GM19043 (cell line): Measurements from ENCODE around the gene PRKCE.
"Not testable (repeated sequence)": the region's sequence is repeated elsewhere in the genome, so short reads cannot be mapped to it uniquely, and the experiment has no call there.

Experiments used
- ATAC-seq: cut with Tn5 transposase; IDR thresholded peaks from one replicate; pipeline ENCODE4 v1.9.1; 2021; ENCODE audit warnings: low read depth; ENCODE audit not compliant: unreplicated experiment

PRKCE gene

DNA sequence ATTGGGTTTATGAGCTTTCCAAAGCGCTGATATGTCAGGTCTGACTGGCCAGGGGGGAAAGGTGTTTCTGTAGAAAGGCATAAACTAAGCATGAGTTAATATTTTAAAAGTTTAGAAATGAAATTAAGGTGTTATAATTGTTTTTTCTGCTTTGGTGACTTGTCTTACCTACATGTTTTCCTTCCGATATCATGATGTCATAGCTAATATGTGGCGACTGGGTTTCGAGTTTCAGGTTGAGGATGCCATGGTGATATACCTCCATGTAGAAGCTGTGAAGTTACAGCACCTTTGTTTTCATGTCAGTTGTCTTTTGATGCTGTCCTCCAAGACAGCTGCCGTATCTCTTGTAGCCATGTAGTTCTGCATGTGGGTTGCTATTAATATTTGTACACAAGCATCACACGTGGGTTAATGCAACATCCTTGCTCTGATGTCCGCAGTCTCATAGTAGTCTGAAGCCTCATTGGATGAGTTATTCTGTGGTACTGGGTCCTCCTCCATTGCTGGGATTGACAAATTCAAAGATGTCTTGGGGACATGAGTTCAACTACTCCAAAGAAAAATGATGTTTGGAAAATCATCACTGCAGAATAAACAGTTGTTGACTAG is 230.6 kb downstream of the PRKCE start:
- no peak for ATAC-seq

DNA sequence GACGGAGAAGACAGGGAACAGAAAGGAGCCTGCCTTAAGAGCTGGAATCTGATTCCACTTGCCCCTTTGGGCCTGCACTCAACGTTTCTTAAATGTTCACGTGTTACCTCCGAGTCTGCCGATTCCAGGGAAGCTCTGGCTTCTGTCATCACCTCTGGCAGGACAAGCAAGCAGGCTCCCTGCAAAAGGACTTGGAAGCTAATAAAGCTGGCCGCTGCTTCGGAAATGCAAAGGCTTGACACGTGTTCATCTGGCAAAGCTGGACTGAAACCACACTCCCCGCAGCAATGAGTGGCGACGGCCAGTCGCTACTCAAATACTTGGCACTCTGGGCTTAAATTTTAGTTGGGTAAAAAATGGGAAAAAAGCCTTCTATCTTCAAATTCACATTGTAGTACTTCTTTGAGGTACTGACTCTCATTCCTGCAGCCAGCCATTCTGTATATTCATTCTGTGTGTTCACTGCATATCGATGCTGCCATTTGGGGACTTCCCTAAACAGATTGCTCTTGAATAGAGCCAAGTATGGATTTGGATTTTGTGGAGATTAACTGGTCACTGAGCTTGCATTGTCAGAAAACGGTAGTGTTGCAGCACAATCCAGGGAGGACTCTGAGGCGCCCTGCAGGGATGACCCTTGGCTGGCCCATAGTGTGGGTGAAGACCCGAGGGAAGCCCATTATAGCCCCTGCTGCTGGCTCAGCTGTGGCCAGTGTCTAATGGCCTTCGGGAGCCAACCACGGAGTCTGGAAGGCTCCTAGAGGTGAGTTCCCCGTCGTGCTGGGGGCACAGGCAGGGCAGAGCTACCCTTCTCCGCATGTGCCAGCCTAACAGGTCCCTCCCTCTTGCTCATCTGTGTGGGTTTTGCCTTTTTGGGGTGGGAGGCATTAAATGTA is 231.5 kb downstream of the PRKCE start:
- ATAC-seq: no peak

DNA sequence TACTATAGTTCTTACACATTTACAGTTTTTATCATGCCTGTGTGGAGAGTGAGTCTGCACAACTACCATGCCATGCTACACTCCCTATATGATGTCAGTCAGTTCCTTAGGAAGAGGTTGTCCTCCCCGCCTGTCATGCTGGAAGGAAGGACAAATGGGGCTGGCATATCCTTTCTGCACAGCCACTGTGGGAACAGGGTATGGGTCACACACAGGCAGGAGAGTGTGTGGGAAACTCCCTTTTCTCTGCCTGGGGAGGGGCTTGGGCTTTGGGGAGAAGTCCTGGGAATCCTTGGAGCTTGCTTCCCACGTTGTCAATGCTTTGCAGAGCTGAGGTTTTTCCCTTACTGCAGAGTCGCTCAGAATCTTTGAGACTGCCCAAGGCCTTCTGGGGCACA is 232.1 kb downstream of the PRKCE start:
- ATAC-seq: no peak

DNA sequence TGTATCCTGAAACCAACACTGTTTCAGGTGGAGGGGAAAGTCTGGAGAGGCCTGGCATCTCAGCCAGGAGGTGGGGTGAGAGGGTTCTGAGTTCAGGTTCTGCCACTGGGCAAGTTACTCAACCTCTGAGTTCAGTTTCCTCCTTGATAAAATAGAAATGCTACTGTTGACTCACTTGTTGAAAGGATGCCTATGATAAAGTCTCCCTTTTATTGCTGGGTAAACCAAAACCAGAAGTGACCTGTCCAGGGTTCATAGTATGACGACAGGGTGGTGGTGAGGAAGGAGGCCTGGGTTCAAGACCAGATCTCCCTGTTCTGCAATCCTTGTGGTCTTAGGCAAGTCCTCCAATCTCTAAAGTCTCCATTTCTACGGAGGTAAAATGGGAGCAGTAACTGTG is 232.7 kb downstream of the PRKCE start:
- no peak for ATAC-seq

DNA sequence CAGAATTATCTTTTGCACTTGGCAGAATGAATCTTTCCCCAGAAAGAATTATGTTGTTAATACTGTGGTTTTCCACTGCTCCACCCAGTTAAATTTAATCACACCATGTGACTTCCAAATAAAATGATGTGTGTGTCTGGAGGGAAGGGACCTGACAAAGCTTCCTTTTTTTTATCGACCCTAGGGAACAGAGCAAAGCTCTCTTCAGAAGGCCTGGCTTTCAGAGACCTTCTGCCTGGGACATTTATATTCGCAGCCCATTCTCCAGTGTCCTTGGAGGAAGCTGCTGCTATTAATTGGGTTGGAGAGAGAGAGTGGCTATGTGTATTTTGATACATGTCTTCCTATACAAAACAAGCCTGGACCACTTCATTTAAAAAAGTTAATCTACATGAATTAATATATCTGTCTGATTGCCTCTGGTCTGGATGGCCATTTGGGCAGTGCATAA is 233.7 kb downstream of the PRKCE start:
- no peak for ATAC-seq

DNA sequence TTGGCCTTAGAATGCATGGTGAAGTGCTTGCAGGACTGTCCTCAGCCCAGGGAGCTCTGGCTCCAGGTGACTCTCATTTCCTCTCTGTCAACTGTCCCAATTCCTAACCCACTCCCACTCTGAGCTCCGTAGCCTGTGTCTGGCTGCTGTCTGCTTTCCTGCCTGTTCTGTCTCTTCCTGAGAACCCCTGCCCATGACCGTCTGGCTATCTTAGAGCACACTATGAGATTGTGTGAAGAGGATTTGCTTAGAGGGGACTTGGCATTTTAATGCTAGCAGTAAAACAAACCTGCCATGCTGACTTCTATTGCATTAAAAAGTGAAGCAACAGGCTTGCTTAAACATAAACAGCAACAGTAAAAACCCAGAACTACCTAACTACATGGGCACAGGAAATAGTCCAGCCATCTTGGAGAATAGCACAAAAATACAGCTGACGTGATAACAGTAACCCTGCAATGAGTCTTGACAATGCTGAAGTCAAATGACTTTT is 234.7 kb downstream of the PRKCE start:
- no peak for ATAC-seq

DNA sequence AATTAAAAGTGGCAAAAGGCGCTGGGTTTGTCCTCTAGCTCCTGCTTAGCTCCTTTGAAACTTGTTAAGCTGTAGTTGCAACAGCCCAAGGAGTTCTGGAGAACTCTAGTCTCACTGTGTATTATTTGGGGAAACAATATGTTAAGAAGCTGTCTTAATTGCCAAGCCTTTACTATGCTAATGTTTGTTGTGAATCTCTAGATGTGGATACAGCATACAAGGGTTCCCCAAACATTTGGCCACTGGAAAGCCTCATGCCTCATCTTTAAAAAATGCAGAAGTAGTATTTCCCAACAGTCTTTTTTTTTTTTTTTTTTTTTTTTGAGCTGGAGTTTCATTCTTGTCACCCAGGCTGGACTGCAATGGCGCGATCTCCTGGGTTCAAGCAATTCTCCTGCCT is 236.7 kb downstream of the PRKCE start:
- no peak for ATAC-seq

DNA sequence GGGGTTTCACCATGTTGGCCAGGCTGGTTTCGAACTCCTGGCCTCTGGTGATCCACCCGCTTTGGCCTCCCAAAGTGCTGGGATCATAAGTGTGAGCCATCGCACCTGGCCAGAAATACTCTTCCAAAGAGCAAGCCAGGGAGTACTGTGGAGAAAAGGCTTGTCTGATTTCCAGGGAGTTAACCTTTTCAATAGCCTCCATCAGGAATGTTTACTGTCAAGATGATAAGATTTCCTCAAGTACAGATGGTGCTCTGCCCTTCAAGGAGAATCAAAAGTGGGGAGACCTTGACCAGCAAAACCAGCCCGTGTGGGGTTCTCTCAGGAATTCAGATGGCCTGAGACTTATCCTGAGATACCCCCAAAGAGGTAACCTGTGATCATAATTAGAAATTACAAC is 237.2 kb downstream of the PRKCE start:
- ATAC-seq: no peak

DNA sequence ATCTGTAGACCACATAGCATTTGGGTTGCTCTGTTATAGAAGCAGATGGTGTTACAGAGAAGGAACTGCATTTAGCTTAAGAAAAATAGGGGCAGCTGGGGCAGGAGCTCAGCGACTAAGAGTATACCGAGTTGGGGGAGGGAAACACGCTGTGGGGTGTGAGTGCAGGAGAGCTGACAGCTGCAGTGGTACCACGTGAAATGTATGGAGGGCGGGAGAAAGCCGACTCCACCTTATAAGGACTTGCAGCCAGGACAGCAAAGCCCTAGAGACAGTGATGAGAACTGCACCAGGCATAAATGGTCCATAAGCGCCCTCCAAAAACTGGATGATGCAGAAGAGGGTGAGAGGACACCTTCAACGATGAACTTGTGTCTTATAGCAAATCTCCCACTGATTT is 237.6 kb downstream of the PRKCE start:
- ATAC-seq: peak; percentile 83

DNA sequence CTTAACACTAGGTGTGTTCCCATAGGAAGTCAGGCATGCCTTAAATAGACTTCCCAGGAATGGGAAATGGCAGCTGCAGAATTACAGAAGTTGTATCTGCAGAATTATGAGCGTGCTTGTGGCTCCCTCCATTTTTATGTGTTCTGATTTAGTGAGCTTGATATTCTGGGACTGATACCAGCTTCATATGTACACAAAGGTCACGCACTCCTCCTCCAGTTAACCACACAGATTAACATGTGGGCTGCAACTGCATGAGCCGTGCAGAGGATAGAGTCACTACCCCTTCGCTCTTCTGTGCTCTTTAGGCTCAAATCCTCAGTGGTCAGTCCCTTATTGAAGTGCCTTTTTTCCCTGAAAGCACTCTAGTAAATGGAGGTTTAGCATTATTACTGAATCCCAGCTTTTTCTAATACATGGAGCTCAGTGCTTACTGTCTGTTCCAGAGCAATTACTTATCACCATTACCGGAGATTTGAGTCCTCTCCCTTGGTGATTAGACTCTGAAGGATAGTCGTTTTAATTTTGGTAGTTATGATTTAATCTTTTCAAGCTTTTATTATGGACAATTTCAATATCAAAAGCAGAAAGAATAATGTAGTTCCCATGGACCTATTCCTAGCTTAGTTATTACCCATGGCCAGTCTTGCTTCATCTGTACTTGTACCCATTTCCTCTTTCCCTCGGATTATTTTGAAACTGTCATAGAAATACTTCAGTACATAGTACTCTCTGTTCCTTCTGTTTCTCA is 238.3 kb downstream of the PRKCE start:
- ATAC-seq: peak; percentile 43

DNA sequence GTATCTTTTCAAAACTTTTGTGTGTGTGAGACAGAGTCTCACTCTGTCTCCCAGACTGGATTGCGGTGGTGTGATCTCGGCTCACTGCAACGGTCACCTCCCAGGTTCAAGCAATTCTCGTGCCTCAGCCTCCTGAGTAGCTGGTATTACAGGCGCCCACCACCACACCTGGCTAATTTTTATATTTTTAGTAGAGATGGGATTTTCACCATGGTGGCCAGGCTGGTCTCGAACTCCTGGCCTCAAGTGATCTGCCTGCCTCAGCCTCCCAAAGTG is 238.8 kb downstream of the PRKCE start:
- not testable (repeated sequence) for ATAC-seq

DNA sequence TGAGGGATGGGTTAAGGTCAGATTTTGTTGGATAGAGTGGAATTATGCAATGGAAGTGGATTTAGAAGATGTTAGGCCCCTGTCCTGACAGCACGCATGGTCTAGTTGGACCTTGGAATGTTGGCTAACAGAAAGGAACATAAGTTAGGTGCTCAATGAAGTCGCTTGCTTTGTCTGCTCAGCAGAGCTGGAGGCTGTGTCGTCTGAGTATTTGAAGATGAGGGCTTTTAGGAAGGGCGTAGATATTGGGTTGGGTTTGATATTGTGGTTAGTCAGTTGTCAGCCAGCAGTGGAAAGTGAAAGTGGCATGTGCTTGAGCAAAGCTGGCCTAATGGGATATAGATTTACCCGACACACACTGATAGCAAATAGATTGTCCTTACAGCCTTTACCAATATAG is 239.3 kb downstream of the PRKCE start:
- no peak for ATAC-seq

DNA sequence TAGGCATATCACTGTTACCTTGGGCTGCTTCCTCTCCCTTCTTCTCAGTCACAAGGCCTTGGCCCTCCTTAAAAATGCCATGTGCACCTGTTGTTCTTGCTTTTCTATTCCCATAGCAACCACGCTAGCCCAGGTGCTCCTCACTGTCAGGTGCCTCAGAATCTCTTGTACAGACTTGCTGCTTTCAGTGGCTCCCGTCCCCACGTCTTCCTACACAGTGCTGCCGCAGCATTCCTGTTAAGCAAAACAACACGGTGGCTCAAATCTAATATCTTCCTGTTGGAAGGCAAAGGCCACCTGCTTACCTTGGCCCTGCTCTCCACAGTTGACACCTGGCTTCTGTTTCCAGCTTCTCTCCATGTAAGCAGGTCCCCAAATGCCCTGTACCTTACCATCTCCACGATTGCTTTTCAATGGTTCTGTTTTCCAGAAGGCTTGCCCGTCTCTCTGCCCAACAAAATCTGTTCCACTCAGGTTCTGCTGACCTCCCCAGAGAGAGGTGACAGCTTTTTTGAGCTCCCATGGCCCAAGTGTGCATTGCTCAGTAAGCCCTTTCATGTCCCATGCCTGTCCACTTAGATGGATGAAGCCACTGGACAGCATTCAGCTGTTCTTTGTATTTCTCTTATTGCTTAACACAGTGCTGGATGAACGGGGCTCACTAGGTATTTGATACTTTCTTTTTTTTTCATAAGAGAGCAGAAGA is 240.4 kb downstream of the PRKCE start:
- no peak for ATAC-seq

DNA sequence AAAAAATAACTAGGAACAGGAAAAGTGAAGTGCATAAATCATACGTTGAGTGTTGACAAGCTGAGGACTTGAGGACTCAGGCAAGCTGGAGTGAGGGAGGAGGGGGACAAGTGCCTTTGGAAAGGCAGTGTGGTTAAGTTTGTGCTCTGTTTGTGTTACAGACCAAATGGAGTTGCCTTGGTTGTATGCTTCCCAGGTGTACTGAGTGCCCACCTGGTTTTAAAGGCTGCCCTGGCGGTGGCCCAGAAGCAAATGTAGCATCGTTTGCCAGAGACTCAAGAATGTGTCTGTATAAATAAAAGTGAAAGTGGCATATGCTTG is 240.9 kb downstream of the PRKCE start:
- ATAC-seq: no peak

DNA sequence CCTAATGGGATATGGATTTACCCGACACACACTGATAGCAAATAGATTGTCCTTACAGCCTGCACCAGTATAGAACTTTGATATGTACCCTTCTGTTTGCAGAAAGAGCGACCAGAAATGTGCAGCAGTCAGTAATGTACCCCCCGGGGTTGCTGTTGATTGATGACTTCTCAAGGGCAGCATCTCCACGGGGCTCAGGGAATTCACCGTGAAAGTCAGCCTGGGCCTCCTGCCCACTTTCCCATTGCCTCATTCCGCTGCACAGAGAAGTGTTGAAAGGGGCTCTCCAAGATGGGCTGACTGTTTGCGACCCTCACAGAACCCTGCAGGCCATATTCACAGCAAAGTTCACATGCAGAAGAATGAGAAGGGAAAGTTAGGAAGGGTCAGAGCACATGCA is 241.3 kb downstream of the PRKCE start:
- ATAC-seq: no peak

DNA sequence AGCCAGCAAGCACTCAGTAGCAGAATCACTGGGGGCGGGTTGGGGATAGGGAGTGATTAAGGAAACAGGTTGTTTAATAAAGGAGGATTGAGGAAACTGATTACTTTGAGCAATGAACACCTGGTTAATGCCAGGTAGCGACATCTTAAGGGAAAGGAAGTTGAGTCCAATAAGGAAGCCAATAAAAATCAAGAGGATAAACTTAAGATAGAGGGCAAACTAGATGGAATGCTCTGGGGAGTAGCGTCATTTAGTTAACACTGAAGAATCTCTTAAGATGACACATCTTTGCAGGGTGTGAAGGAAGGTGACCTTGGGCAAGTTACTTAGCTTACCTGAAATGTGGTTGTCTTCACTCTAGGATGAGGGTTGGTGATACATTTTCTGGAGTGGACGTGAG is 242.7 kb downstream of the PRKCE start:
- no peak for ATAC-seq

DNA sequence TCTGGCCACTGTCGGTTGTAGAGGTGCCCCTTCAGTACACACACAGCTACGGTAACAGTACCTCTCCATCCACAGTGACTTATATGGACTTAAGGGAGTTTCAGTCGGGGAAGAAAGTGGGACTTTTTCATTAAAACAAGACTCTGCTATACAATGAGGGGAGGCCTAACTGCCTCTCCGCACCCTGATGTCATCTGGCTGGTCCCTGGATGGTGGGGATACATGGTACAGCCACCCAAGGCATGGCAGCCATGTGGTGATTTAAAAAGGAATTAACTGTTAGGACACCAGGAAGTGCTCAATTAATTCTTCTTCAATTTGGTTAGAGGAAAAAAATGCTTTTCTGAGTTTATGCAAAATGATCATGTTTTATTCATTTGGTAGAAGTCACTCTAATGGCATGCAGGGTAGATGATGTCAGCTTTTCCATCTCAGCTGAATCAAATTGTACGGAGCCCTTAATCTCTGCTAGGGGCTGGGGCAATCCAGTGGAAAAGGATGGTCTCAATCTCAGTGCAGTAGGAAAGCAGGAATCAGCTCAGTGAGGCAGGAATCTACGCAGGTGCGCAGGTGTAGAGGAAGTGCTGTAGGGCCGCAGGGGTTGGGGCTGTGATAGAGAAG is 243.9 kb downstream of the PRKCE start:
- no peak for ATAC-seq

DNA sequence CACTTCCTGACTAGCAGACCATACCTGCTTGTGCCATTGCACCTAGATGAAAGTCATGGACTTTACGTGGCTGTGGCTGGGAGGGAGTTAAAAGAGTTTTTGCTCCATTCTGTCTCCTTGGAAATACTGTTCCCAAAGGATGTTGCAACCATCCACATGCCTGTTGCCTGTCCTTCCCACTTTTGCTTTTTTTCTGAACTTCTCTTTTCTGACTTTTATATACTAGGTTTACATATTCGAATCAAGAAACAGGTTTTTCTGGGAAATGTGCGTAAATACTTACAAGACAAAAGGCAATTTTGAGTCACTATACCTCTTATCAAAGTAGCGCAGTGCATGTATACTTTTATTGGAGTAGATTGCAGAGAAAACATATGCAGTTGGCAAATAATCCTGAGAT is 244.8 kb downstream of the PRKCE start:
- ATAC-seq: no peak

DNA sequence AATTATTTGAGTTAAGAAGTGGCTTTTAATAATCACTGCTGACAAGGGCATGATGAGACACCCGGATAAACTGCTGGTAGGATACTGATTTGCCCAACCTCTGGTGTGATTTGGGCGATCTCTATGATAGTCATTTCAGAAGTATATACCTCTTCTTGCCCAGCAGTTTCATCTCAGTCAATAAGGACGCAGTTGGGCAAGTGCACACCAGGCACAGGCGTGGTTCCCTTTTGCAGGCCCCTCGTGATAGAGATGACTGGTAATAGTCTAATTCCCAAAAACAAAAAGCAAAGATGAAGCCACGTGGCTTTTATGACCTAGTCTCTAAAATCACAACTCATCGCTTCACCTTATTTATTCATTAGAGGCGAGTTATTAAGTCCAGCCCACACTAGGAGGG is 246.4 kb downstream of the PRKCE start:
- no peak for ATAC-seq

DNA sequence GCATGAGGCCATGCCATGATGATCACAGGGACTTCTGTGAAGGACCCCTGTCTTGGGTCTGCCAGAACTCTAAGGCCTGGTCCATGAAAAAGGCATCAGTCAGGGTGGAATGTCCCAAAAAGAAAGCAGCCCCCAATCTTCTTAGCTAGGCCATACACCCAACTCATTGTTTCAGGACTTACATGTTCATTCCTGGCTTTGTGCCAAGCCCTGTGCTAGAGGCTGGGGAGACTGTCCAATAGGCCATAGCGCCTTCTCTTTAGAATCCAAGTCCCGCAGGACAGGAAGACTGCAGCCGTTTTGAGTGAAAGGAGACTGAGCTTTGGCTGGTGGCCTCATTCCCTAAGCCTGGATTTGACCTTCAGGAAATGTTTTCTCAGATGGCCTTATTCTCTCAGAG is 247.3 kb downstream of the PRKCE start:
- ATAC-seq: no peak

DNA sequence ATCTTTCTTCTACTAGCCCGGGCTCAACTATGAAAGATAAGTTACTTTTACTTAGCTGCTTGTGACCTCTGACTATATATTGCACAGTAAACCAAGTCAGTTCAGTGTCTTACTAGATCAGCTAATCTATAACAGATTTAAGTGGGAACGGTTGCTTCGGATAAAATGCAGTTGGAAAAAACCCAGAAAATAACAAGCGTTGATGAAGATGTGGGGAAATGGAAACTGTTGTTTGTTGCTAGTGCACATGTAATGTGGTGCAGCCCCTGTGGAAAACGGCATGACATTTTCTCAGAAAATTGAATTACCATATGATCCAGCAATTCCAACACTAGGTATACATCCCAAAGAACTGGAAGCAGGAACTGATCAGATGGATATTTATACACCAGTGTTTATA is 248.5 kb downstream of the PRKCE start:
- no peak for ATAC-seq
